Body of pancreas (tissue), 4 donors: ENCODE measurements around the gene CLDN24.

Experiments
- POLR2A ChIP-seq, 3 donors: fragments of 450-650 bp; IDR thresholded peaks; one replicate each; pipeline ENCODE4 v1.6.1; 2016; ENCODE audit warnings: antibody characterized with exemption in 3 of 3, mild to moderate bottlenecking in 2 of 3
- TF ChIP-seq, protein P1 (sequence below), 7 experiments: fragments of 450-650 bp in 4 of 7; fragments of 200-600 bp in 3 of 7; sonication (generic) in 3 of 7; IDR thresholded peaks; one replicate each; pipeline ENCODE4 v1.5.1; 2016 to 2019; ENCODE audit warnings: antibody characterized with exemption in 7 of 7

DNA sequence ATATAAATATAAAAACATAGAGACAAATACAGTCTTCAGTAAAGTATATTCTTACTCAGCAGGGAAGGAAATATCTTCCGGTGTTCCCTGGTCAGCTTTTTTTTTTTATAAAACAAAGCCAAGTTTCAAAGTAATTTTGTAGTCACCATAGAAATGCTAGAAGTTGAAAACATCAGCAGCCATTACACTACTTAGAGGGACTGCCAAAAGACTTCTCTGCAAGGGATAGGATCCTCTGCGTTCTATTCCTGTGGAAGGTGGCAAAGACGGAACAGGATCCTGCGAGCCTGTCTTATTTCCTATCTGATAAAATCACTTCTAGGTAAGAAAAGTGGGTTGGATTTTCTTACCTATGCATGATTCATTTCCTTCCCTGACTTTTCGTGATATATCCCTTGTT is 21.6 kb downstream of the CLDN24 start:
- TF ChIP-seq, protein P1, sequence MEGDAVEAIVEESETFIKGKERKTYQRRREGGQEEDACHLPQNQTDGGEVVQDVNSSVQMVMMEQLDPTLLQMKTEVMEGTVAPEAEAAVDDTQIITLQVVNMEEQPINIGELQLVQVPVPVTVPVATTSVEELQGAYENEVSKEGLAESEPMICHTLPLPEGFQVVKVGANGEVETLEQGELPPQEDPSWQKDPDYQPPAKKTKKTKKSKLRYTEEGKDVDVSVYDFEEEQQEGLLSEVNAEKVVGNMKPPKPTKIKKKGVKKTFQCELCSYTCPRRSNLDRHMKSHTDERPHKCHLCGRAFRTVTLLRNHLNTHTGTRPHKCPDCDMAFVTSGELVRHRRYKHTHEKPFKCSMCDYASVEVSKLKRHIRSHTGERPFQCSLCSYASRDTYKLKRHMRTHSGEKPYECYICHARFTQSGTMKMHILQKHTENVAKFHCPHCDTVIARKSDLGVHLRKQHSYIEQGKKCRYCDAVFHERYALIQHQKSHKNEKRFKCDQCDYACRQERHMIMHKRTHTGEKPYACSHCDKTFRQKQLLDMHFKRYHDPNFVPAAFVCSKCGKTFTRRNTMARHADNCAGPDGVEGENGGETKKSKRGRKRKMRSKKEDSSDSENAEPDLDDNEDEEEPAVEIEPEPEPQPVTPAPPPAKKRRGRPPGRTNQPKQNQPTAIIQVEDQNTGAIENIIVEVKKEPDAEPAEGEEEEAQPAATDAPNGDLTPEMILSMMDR (IDR thresholded peaks at IDR 0.05), result no peak
- no peak for TF ChIP-seq POLR2A (IDR thresholded peaks at IDR 0.05)
